ENCODE measurements around the gene PSMB10.

DNA sequence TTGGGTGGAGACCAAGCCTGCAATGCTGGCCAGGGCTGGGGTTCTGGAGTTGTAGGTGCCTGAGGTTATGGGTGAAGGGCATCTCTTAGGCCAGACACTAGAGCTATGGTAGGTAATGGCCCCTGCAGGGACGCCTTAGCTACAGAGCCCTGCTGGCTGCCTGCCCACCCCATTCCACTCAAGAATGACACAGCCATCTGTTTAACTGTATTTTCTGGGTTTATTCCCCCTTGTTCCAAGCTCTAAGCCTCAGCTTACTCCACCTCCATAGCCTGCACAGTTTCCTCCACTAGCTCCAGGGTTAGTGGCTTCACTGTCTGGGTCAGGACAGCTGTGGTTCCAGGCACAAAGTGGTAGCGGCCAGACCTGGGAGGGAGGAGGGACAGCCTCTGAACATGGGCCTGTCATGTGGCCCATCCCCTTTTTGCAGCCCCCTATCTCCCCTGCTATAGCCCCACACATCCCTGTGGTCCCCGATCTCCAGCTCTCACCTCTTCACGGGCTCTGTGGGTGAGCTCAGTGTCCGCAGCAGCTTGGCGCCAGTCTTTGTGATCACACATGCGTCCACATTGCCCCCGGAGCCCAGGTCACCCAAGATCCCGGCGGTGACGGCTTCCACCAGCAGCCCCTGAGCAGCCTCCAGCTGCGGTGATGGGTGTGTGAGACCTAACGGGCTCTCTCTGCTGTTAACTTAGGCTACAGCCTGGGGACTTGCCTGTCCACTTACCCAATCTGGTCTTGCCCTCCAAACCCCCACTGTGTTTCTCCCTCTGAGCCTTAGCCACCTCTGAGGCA, 2.1 kb downstream of the PSMB10 start:
- TF ChIP-seq POLR2AphosphoS5 (IDR thresholded peaks at IDR 0.05), result no peak
- TF ChIP-seq CTCF (IDR thresholded peaks at IDR 0.05), result no peak
- no peak for TF ChIP-seq POLR2A (IDR thresholded peaks at IDR 0.05)
